GM23248 (cell line): ENCODE data around the gene MACROD2. TPM values are rescaled to one million over a fixed set of nuclear protein-coding genes. Genes with fewer than 3 reads are reported as not detected.
A peak's percentile ranks its signal among the peaks of the same experiment; 100 is the strongest.

Experiments
- DNase-seq: peaks from one replicate; pipeline ENCODE4 v3.0.0-alpha.2; 2015
- H2AFZ ChIP-seq: fragments of 200-600 bp; sonication (generic); 2 replicates; pipeline ENCODE4 v1.6.1; 2016; ENCODE audit warnings: antibody characterized with exemption
- H3F3A ChIP-seq: fragments of 200-600 bp; sonication (generic); 2 replicates; pipeline ENCODE4 v1.6.1; 2016; ENCODE audit warnings: mild to moderate bottlenecking, antibody characterized with exemption, mixed run types; ENCODE audit not compliant: insufficient read depth
- H3K27ac ChIP-seq: fragments of 200-600 bp; sonication (generic); 2 replicates; pipeline ENCODE4 v1.5.1; 2016; ENCODE audit warnings: mild to moderate bottlenecking
- H3K27me3 ChIP-seq: fragments of 200-600 bp; sonication (generic); replicated peaks from 2 replicates; pipeline ENCODE4 v1.6.1; 2016; ENCODE audit warnings: mild to moderate bottlenecking; ENCODE audit not compliant: insufficient read depth
- H3K36me3 ChIP-seq: fragments of 200-600 bp; sonication (generic); 2 replicates; pipeline ENCODE4 v1.6.1; 2016; ENCODE audit warnings: low read depth, mild to moderate bottlenecking
- H3K4me1 ChIP-seq: fragments of 200-600 bp; sonication (generic); 2 replicates; pipeline ENCODE4 v1.6.1; 2016; ENCODE audit warnings: mild to moderate bottlenecking; ENCODE audit not compliant: insufficient read depth
- H3K4me2 ChIP-seq: fragments of 200-600 bp; sonication (generic); one replicate; pipeline ENCODE4 v1.6.1; 2016; ENCODE audit warnings: mild to moderate bottlenecking; ENCODE audit not compliant: unreplicated experiment
- H3K4me3 ChIP-seq: fragments of 200-600 bp; sonication (generic); 2 replicates; pipeline ENCODE4 v1.5.1; 2016; ENCODE audit warnings: mild to moderate bottlenecking
- H3K79me2 ChIP-seq: fragments of 200-600 bp; sonication (generic); 2 replicates; pipeline ENCODE4 v1.6.1; 2016; ENCODE audit warnings: mild to moderate bottlenecking; ENCODE audit not compliant: insufficient read depth
- H3K9ac ChIP-seq: fragments of 200-600 bp; sonication (generic); 2 replicates; pipeline ENCODE4 v1.6.1; 2016; ENCODE audit warnings: mild to moderate bottlenecking
- H3K9me2 ChIP-seq: fragments of 200-600 bp; sonication (generic); 2 replicates; pipeline ENCODE4 v1.6.1; 2016; ENCODE audit warnings: mixed run types, mild to moderate bottlenecking, moderate library complexity; ENCODE audit not compliant: insufficient read depth
- H3K9me3 ChIP-seq: fragments of 200-600 bp; sonication (generic); one replicate; pipeline ENCODE4 v1.6.1; 2017; ENCODE audit warnings: low read depth
- H4K20me1 ChIP-seq: fragments of 200-600 bp; sonication (generic); 2 replicates; pipeline ENCODE4 v1.6.0; 2016; ENCODE audit not compliant: insufficient read depth
- EZH2 ChIP-seq: fragments of 200-600 bp; sonication (generic); IDR thresholded peaks from 2 replicates; pipeline ENCODE4 v1.6.1; 2018; ENCODE audit warnings: antibody characterized with exemption, mild to moderate bottlenecking; ENCODE audit not compliant: insufficient read depth, poor library complexity, severe bottlenecking
- EZH2phosphoT487 ChIP-seq: fragments of 200-600 bp; sonication (generic); IDR thresholded peaks from 2 replicates; pipeline ENCODE4 v1.6.1; 2018; ENCODE audit warnings: antibody characterized with exemption, moderate library complexity, mild to moderate bottlenecking, low read depth; ENCODE audit not compliant: insufficient read depth
- WGBS, 2 experiments: methylation state at CpG; one replicate each; pipeline ENCODE4 v1.1.6; 2015 to 2017; ENCODE audit warnings: low lambda C conversion rate in 2 of 2, low coverage in 1 of 2; ENCODE audit errors: missing lambda C conversion rate in 2 of 2; 5-methylcytosine and 5-hydroxymethylcytosine counted together
- in situ Hi-C: fragments of 300-500 bp; cut with MboI; formaldehyde crosslinking; loops from 2 replicates; pipeline ENCODE4 v1.15.0; 2020
- polyA plus RNA-seq: library from polyadenylated mRNA; unstranded; fragments of >200 nt; fragmentation: Nextera tagmentation; extraction: Ambion mirVana; gene quantifications from 2 replicates; pipeline ENCODE4 v1.2.1, GENCODE V29; 2016
- total RNA-seq: library from RNA; depleted of rRNA; stranded (reverse); fragments of >200 nt; shearing (Covaris generic); gene quantifications from 2 replicates; pipeline ENCODE4 v1.2.3, GENCODE V29; 2014

MACROD2 gene
- total and polyA plus RNA-seq, 2 experiments from 2014 or later, result 1.1 to 3.1 TPM

DNA sequence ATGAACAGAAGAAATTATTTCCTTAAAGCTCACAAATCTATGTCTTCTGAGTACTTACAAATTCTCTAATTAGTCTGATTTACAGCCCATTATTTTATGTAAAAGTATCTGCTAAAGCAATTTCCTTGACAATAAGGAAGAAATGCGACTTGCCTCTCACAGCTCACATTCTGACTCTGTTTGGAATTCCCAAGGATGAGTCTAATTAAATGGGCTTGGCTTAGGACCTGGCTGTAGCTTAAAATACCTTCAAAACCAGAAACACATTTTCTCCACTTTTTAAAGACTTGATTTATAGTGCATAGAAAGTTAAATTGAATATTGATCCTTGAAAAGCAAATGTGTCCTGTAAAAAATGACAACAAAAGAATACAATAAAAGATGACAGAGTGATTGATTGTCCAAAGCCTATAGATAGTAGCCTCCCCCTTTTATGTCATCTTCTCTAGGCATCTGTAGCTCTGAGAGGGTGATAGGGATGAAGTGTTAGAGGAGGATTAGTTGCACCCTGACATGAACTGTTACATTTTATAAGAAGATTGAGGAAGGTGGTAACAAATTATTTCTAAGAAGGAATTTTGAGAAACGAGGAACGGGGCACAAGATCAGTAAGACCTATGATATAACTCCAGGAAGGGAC, 118.9 kb downstream of the MACROD2 start:
- Histone ChIP-seq H3K4me1 (no peaks in the 10 kb centered on the region), H3K79me2 (no peaks in the 10 kb centered on the region), H4K20me1 (no peaks in the 10 kb centered on the region), H3K36me3 (no peaks in the 10 kb centered on the region), H3F3A (no peaks in the 10 kb centered on the region), H3K27ac (no peak overlapping the region), H3K9ac (no peak overlapping the region), H3K9me2 (no peaks in the 10 kb centered on the region), H3K4me2 (no peak overlapping the region), H3K9me3 (no peaks in the 10 kb centered on the region), H3K4me3 (no peak overlapping the region), H3K27me3 (no peaks in the 10 kb centered on the region), H2AFZ (no peak overlapping the region)
- DNase-seq, result no peak
- TF ChIP-seq EZH2phosphoT487 (no peak), EZH2 (no peak)
- whole genome bisulfite sequencing, 2 experiments, result 58 to 59% methylated on average over 3 of the region's 3 CpGs
- in situ Hi-C loops, result no loop called here

DNA sequence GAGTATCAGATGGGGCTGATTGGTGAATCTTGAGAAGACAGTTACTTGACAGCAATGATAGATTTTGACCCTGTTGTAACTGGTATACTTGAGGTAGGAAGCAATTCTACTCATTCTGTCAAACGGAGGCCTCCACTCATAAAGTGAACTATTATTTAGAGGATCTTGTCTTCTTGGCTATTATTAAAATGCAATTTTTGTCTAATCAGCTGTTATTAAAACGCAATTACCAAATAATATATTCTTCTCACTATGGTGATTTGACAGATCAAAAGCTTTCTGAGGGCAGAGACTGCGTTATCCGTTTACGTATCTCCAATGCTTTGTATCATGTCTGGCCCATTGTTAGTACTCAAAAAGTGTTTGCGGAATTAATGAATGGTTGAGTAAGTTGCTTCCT, 120.7 kb downstream of the MACROD2 start:
- TF ChIP-seq EZH2phosphoT487 (no peak), EZH2 (no peak)
- H2AFZ ChIP-seq, result no peak overlapping the region
- H4K20me1 ChIP-seq, result no peaks in the 10 kb centered on the region
- no peak overlapping the region for H3K4me2 ChIP-seq
- no peak overlapping the region for H3K4me3 ChIP-seq
- H3K4me1 ChIP-seq, result no peaks in the 10 kb centered on the region
- no peaks in the 10 kb centered on the region for H3K9me2 ChIP-seq
- H3K79me2 ChIP-seq, result no peaks in the 10 kb centered on the region
- H3K36me3 ChIP-seq, result no peaks in the 10 kb centered on the region
- WGBS, 2 experiments, result 83 to 85% methylated on average over 6 of the region's 6 CpGs
- H3K27me3 ChIP-seq, result no peaks in the 10 kb centered on the region
- in situ Hi-C loops, result no loop called here
- no peaks in the 10 kb centered on the region for H3F3A ChIP-seq
- H3K27ac ChIP-seq, result no peak overlapping the region
- no peak overlapping the region for H3K9ac ChIP-seq
- no peaks in the 10 kb centered on the region for H3K9me3 ChIP-seq
- DNase-seq, result no peak

DNA sequence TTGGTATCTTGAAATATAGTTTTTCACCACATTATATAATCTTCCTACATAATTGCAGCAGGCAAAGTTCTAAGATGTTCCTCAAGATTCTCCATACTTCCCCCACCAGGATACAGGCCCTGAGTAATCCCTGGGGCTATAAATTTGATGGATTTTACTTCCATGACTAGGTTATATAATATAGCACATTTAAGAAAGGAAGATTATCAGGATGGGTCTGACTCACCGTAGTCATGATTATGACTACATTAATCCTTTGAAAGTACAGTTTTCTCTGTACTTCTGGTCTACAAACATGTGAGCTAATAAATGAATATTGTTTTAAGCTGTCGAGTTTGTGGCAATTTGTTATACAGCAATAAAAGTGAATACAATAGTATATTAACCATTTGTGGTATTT, 122.5 kb downstream of the MACROD2 start:
- in situ Hi-C loops, result no loop called here
- no peaks in the 10 kb centered on the region for H3F3A ChIP-seq
- no peaks in the 10 kb centered on the region for H4K20me1 ChIP-seq
- TF ChIP-seq EZH2phosphoT487, result no peak
- no peak for TF ChIP-seq EZH2
- H2AFZ ChIP-seq, result no peak overlapping the region
- H3K9me3 ChIP-seq, result no peaks in the 10 kb centered on the region
- H3K4me2 ChIP-seq, result no peak overlapping the region
- no peak overlapping the region for H3K4me3 ChIP-seq
- H3K79me2 ChIP-seq, result no peaks in the 10 kb centered on the region
- WGBS, 2 experiments, result 44 to 45% methylated on average over 2 of the region's 2 CpGs
- no peaks in the 10 kb centered on the region for H3K4me1 ChIP-seq
- H3K27ac ChIP-seq, result no peak overlapping the region
- no peaks in the 10 kb centered on the region for H3K36me3 ChIP-seq
- DNase-seq, result peak; percentile 7
- no peaks in the 10 kb centered on the region for H3K27me3 ChIP-seq
- H3K9ac ChIP-seq, result no peak overlapping the region
- no peaks in the 10 kb centered on the region for H3K9me2 ChIP-seq

DNA sequence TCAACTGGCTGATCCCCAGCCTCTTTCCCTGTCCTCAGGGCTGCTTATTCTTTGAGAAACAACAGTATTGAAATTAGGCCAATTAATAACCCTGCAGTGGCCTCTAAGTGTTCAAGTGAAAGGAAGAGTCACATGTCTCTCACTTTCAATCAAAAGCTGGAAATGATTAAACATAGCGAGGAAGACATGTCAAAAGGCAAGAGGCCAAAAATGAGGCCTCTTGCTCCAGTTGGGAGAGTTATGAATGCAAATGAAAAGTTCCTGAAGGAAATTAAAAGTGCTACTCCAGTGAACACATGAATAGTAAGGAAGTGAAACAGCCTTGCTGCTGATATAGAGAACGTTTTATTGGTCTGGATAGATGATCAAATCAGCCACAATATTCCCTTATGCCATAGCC, 131.5 kb downstream of the MACROD2 start:
- H3K9me3 ChIP-seq, result no peaks in the 10 kb centered on the region
- TF ChIP-seq EZH2phosphoT487, result no peak
- no peaks in the 10 kb centered on the region for H3K4me1 ChIP-seq
- no peak overlapping the region for H3K27ac ChIP-seq
- no peak overlapping the region for H2AFZ ChIP-seq
- no peaks in the 10 kb centered on the region for H4K20me1 ChIP-seq
- H3K4me2 ChIP-seq, result no peak overlapping the region
- no peaks in the 10 kb centered on the region for H3K79me2 ChIP-seq
- H3K9me2 ChIP-seq, result no peaks in the 10 kb centered on the region
- no peak for DNase-seq
- H3K27me3 ChIP-seq, result no peaks in the 10 kb centered on the region
- no peaks in the 10 kb centered on the region for H3F3A ChIP-seq
- H3K9ac ChIP-seq, result no peak overlapping the region
- H3K36me3 ChIP-seq, result no peaks in the 10 kb centered on the region
- H3K4me3 ChIP-seq, result no peak overlapping the region
- in situ Hi-C loops, result no loop called here
- WGBS, 2 experiments, result 3 to 15% methylated on average over 2 of the region's 2 CpGs
